Upper lobe of left lung (tissue), 6 donors: ENCODE measurements around the gene TMEM167A. TPM values are rescaled to one million over a fixed set of nuclear protein-coding genes. Genes with fewer than 3 reads are reported as not detected.
A peak's percentile ranks its signal among the peaks of the same experiment; 100 is the strongest.

Source experiments
- ATAC-seq, 2 donors: fragments of 200-7000 bp; cut with Tn5 transposase; one replicate each; pipeline ENCODE4 v1.9.1; 2022; ENCODE audit warnings: mild to moderate bottlenecking in 2 of 2, moderate library complexity in 2 of 2; ENCODE audit not compliant: low FRiP score in 2 of 2
- DNase-seq, 2 donors: peaks; one replicate each; pipeline ENCODE4 v3.0.0-alpha.2; 2019 to 2020
- H3K27ac ChIP-seq, 4 donors: fragments of 200-600 bp; sonication (generic); one replicate each; pipeline ENCODE4 v1.5.1; 2016 to 2019
- H3K27me3 ChIP-seq, 4 donors: fragments of 200-600 bp; sonication (generic); one replicate each; pipeline ENCODE4 v1.5.1; 2017 to 2019
- H3K36me3 ChIP-seq, 4 donors: fragments of 200-600 bp; sonication (generic); one replicate each; pipeline ENCODE4 v1.5.1; 2016 to 2019
- H3K4me1 ChIP-seq, 4 donors: fragments of 200-600 bp; sonication (generic); one replicate each; pipeline ENCODE4 v1.5.1; 2018 to 2019
- H3K4me3 ChIP-seq, 4 donors: fragments of 200-600 bp; sonication (generic); one replicate each; pipeline ENCODE4 v1.5.1; 2017 to 2019; ENCODE audit warnings: mild to moderate bottlenecking in 2 of 4, moderate library complexity in 1 of 4
- H3K9me3 ChIP-seq, 4 donors: fragments of 200-600 bp; sonication (generic); one replicate each; pipeline ENCODE4 v1.5.1; 2018 to 2019
- CTCF ChIP-seq, 6 experiments: fragments of 450-650 bp in 4 of 6; fragments of 200-600 bp in 2 of 6; sonication (generic) in 2 of 6; IDR thresholded peaks; one replicate each; pipeline ENCODE4 v1.5.1; 2016 to 2019; ENCODE audit warnings: antibody characterized with exemption in 6 of 6
- EP300 ChIP-seq, 4 donors: sonication (generic); formaldehyde crosslinking; IDR thresholded peaks; one replicate each; pipeline ENCODE4 v1.5.1; 2017; ENCODE audit warnings: antibody characterized with exemption in 4 of 4, control low read depth in 2 of 4
- POLR2A ChIP-seq, 4 donors: fragments of 450-650 bp; IDR thresholded peaks; one replicate each; pipeline ENCODE4 v1.5.1; 2016 to 2017; ENCODE audit warnings: antibody characterized with exemption in 4 of 4, mild to moderate bottlenecking in 2 of 4
- POLR2AphosphoS5 ChIP-seq, 2 donors: sonication (generic); formaldehyde crosslinking; IDR thresholded peaks; one replicate each; pipeline ENCODE4 v1.5.1; 2017; ENCODE audit warnings: antibody characterized with exemption in 2 of 2
- WGBS, 2 donors: methylation state at CpG; one replicate each; pipeline ENCODE4 v1.1.5; 2017 to 2018; 5-methylcytosine and 5-hydroxymethylcytosine counted together
- total RNA-seq, 6 donors: library from RNA; depleted of rRNA in 4 of 6; stranded (reverse); fragments of >200 nt in 4 of 6; gene quantifications; one replicate each; pipeline versions ENCODE4 v1.1.0 to v1.2.1, GENCODE V29; 2016 to 2021
- donor health status: DM: no; HTN: no; CAD: no; lungs with moderate emphysema.
- donor health status: DM: no; HTN: yes; CAD: no; lungs with severe emphysema.

The TMEM167A gene
- total RNA-seq, 6 donors from 2014 or later: 14.3 to 81.2 (median 53.1) TPM

DNA sequence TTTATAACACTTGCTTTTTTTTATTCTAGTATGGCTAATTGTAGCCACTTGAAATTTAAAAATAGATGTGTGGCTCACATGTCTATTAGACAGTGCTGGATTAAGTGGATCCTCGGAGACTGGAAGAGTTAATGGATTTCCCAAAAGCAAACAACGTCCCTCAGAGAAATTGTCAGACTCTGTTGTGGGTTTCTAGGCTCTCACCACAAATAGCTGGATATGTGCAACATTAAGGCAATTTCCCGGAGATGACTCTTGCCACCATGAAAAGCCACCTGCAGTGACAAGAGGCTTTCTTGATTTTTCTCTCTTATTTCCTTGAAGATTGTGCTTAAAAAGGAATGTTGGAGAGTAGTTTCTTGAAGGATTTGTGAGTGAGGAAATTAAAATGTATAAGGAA lies 43.2 kb downstream of the TMEM167A start:
- Histone ChIP-seq H3K9me3 (no peaks in the 10 kb centered on the region), H3K36me3 (no peaks in the 10 kb centered on the region), H3K27ac (no peak overlapping the region), H3K4me1 (peaks cover 0 to 12% (median 4%) of the 10 kb centered on the region in 4 donors), H3K4me3 (no peak overlapping the region), H3K27me3 (no peaks in the 10 kb centered on the region)
- no peak for DNase-seq
- WGBS, 2 donors: 65 to 70% methylated on average over 3 of the region's 3 CpGs
- ATAC-seq: no peak
- TF ChIP-seq POLR2AphosphoS5 (IDR thresholded peaks at IDR 0.05) (no peak), CTCF (IDR thresholded peaks at IDR 0.05) (no peak), EP300 (IDR thresholded peaks at IDR 0.05) (no peak), POLR2A (IDR thresholded peaks at IDR 0.05) (no peak)

DNA sequence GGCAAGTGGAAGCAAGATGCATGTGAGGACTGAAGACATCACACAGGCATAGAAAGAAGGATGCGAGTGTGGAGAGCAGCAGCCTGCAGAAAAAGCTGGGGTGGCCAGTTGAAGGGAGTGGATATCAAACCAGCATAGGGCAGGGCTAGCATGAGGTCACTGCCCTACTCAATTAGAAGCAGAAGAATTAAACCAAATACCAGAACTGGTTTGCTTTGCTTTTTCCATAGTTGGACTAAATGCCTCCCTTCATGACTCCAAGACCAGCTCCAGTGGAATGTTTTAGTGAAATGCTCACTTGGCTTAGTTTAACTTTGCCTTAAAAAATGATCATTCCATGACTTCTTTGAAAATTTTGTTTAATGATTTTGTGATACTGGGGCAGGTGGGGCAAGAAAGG lies 45.8 kb downstream of the TMEM167A start:
- peaks cover 0 to 10% (median 3%) of the 10 kb centered on the region in 4 donors for H3K4me1 ChIP-seq
- DNase-seq: no peak
- TF ChIP-seq EP300 (IDR thresholded peaks at IDR 0.05): no peak
- no peak for TF ChIP-seq POLR2A (IDR thresholded peaks at IDR 0.05)
- TF ChIP-seq CTCF (IDR thresholded peaks at IDR 0.05): no peak
- no peak for TF ChIP-seq POLR2AphosphoS5 (IDR thresholded peaks at IDR 0.05)
- no peaks in the 10 kb centered on the region for H3K27me3 ChIP-seq
- 94 to 100% methylated on average over 1 of the region's 1 CpG for WGBS, 2 donors
- ATAC-seq: no peak
- no peak overlapping the region for H3K4me3 ChIP-seq
- no peak overlapping the region for H3K27ac ChIP-seq
- no peaks in the 10 kb centered on the region for H3K9me3 ChIP-seq
- no peaks in the 10 kb centered on the region for H3K36me3 ChIP-seq

DNA sequence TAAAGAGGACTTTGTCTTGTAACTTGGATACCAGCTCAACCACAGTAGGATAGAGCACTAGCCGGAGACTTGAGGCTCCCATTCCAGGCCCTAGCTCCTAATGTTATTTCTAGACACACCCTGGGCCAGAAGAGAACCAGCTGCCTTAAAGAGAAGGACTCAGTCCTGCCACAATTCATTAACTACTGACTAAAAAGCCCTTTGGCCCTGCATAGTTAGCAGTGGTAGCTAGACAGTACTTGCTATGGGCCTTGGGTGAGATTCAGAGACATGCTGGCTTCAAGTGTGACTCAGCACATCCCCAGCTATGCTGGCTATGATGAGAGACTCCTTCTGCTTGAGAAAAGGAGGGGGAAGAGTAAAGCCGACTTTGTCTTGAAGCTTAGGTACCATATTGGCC lies 47.3 kb downstream of the TMEM167A start:
- Histone ChIP-seq H3K4me3 (no peak overlapping the region), H3K27me3 (no peaks in the 10 kb centered on the region), H3K9me3 (no peaks in the 10 kb centered on the region), H3K4me1 (no peaks in the 10 kb centered on the region), H3K27ac (no peak overlapping the region), H3K36me3 (no peaks in the 10 kb centered on the region)
- WGBS, 2 donors: 93 to 94% methylated on average over 2 of the region's 2 CpGs
- TF ChIP-seq EP300 (IDR thresholded peaks at IDR 0.05): no peak
- TF ChIP-seq POLR2AphosphoS5 (IDR thresholded peaks at IDR 0.05): no peak
- TF ChIP-seq POLR2A (IDR thresholded peaks at IDR 0.05): no peak
- TF ChIP-seq CTCF (IDR thresholded peaks at IDR 0.05): no peak
- DNase-seq: no peak
- no peak for ATAC-seq

DNA sequence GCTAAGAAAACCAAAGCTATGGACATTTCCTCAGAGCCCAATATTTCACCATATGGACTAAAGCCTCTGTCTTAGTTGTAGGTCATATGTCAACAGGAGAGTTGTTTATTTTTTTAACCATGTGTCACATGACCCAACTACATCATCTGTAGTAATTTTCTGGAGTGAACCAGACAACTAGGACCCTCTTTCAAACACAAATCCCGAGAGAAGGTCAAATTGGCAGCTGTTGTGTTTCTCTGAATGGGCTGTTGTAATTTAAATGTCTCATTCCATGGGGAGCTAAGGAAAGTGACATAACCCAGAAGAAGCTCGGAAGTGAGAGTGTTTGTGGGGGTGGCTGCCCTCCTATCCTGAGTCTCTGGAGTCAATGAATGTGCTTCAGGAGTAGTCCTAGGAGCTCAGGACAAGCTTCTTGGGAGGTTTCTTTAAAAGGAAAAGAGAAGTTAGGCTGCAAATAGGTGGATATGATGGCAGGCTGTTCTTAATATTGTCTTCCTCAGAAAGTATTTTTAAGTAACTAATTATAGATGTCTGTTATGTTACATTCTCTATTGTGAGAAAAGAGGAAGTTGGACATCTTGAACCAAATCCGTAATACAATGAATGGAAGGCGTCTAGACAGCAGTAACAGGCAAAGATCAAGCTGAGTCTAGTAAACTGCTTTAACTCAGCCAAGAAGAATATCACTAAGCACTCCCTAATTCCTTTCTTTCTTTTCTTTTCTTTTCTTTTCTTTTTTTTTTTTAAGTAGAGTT lies 50.1 kb downstream of the TMEM167A start:
- no peak overlapping the region for H3K4me3 ChIP-seq
- ATAC-seq (peak in 1 of 2 donors; percentile 23), DNase-seq (no peak)
- no peaks in the 10 kb centered on the region for H3K36me3 ChIP-seq
- 45 to 63% methylated on average over 4 of the region's 4 CpGs for WGBS, 2 donors
- no peaks in the 10 kb centered on the region for H3K27me3 ChIP-seq
- no peak for TF ChIP-seq CTCF (IDR thresholded peaks at IDR 0.05)
- no peak for TF ChIP-seq POLR2AphosphoS5 (IDR thresholded peaks at IDR 0.05)
- no peak for TF ChIP-seq EP300 (IDR thresholded peaks at IDR 0.05)
- TF ChIP-seq POLR2A (IDR thresholded peaks at IDR 0.05): no peak
- H3K9me3 ChIP-seq: no peaks in the 10 kb centered on the region
- H3K27ac ChIP-seq: no peak overlapping the region
- no peaks in the 10 kb centered on the region for H3K4me1 ChIP-seq

DNA sequence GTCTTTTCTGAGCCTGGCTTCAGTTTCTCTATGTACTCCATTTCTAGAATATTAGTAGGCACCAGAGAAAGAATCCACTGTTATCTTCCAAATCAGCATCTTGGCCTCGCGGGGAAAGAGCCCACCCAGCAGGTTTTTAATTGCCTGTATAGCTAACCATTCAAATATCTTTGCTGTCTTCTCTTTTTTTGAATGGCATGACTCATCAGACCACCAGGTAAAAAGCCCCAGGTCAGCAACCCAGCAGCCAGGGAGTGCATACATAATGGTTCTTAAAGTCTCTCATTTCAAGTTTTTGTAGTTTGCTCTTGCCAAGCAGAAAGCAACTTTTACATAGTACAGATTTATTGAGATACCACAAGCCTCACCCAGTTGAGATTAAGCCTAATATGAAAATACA lies 50.7 kb downstream of the TMEM167A start:
- no peaks in the 10 kb centered on the region for H3K36me3 ChIP-seq
- H3K27ac ChIP-seq: no peak overlapping the region
- no peaks in the 10 kb centered on the region for H3K9me3 ChIP-seq
- no peaks in the 10 kb centered on the region for H3K27me3 ChIP-seq
- no peak overlapping the region for H3K4me3 ChIP-seq
- TF ChIP-seq POLR2AphosphoS5 (IDR thresholded peaks at IDR 0.05) (no peak), EP300 (IDR thresholded peaks at IDR 0.05) (no peak), CTCF (IDR thresholded peaks at IDR 0.05) (no peak), POLR2A (IDR thresholded peaks at IDR 0.05) (no peak)
- 78 to 79% methylated on average over 2 of the region's 2 CpGs for WGBS, 2 donors
- DNase-seq (no peak), ATAC-seq (no peak)
- H3K4me1 ChIP-seq: no peaks in the 10 kb centered on the region
